GM19452 (cell line): ENCODE data around the gene POLR3E.

Experiments
- ATAC-seq: cut with Tn5 transposase; IDR thresholded peaks from one replicate; pipeline ENCODE4 v1.9.1; 2021; ENCODE audit not compliant: unreplicated experiment

Gene POLR3E

GRCh38 chr16:22297114-22297870, at the start of gene POLR3E:
POLR3E (plus strand) TSS chr16:22297409; CDS start chr16:22302969, 5,560 bp downstream.
- peak; percentile 80 for ATAC-seq

GRCh38 chr16:22250522-22250921, 46.7 kb upstream of the POLR3E start:
- no peak for ATAC-seq

GRCh38 chr16:22252317-22252716, 44.9 kb upstream of the POLR3E start:
- no peak for ATAC-seq

- ATAC-seq: no peak
Measured at GRCh38 chr16:22253272-22253671, 43.9 kb upstream of the POLR3E start.

- no peak for ATAC-seq
Measured at GRCh38 chr16:22255335-22255734, 41.9 kb upstream of the POLR3E start.

GRCh38 chr16:22257440-22257839, 39.8 kb upstream of the POLR3E start:
- no peak for ATAC-seq

- ATAC-seq: no peak
Measured at GRCh38 chr16:22260490-22260889, 36.7 kb upstream of the POLR3E start.

- no peak for ATAC-seq
Measured at GRCh38 chr16:22262460-22262859, 34.7 kb upstream of the POLR3E start.

- no peak for ATAC-seq
Measured at GRCh38 chr16:22264786-22265185, 32.4 kb upstream of the POLR3E start.

- no peak for ATAC-seq
Measured at GRCh38 chr16:22265351-22265750, 31.9 kb upstream of the POLR3E start.

- no peak for ATAC-seq
Measured at GRCh38 chr16:22266546-22266945, 30.7 kb upstream of the POLR3E start.

GRCh38 chr16:22267764-22268163, 29.4 kb upstream of the POLR3E start:
- no peak for ATAC-seq

- ATAC-seq: no peak
Measured at GRCh38 chr16:22270525-22270924, 26.7 kb upstream of the POLR3E start.

GRCh38 chr16:22272870-22273650, 24.1 kb upstream of the POLR3E start:
- no peak for ATAC-seq

GRCh38 chr16:22274916-22275315, 22.3 kb upstream of the POLR3E start:
- no peak for ATAC-seq

GRCh38 chr16:22278441-22279230, 18.6 kb upstream of the POLR3E start:
- ATAC-seq: no peak

GRCh38 chr16:22282254-22282892, 14.8 kb upstream of the POLR3E start:
- no peak for ATAC-seq

- ATAC-seq: no peak
Measured at GRCh38 chr16:22284637-22285036, 12.6 kb upstream of the POLR3E start.

GRCh38 chr16:22285080-22285479, 12.1 kb upstream of the POLR3E start:
- no peak for ATAC-seq

- ATAC-seq: no peak
Measured at GRCh38 chr16:22291020-22291419, 6.2 kb upstream of the POLR3E start.

GRCh38 chr16:22291860-22292318, 5.3 kb upstream of the POLR3E start:
- ATAC-seq: no peak
